MG63 (cell line): ENCODE results near the gene ZCCHC8. TPM values are rescaled to one million over a fixed set of nuclear protein-coding genes. Genes with fewer than 3 reads are reported as not detected.
"Not testable (repeated sequence)": the region's sequence is repeated elsewhere in the genome, so short reads cannot be mapped to it uniquely, and the experiment has no call there.

Experiments
- DNase-seq: peaks from one replicate; pipeline ENCODE4 v3.0.0-alpha.2; 2020
- H3K27me3 ChIP-seq: fragments of 250-450 bp; sonication (Bioruptor Pico); 2 replicates; pipeline ENCODE4 v1.5.1; 2020; ENCODE audit warnings: mild to moderate bottlenecking, moderate library complexity
- H3K36me3 ChIP-seq: fragments of 250-450 bp; sonication (Bioruptor Pico); 2 replicates; pipeline ENCODE4 v1.5.1; 2020; ENCODE audit warnings: mild to moderate bottlenecking, moderate library complexity
- H3K4me3 ChIP-seq: fragments of 250-450 bp; sonication (Bioruptor Pico); 2 replicates; pipeline ENCODE4 v1.5.1; 2020; ENCODE audit warnings: mild to moderate bottlenecking, moderate library complexity
- H3K9me3 ChIP-seq: fragments of 250-450 bp; sonication (Bioruptor Pico); 2 replicates; pipeline ENCODE4 v1.5.1; 2020; ENCODE audit warnings: mild to moderate bottlenecking, moderate library complexity
- total RNA-seq: library from RNA; depleted of rRNA; stranded (reverse); fragments of >200 nt; shearing (Covaris generic); gene quantifications from 2 replicates; pipeline ENCODE4 v1.2.3, GENCODE V29; 2014; ENCODE audit warnings: low replicate concordance

Gene ZCCHC8
- total RNA-seq, 1 experiment from 2014 or later = 8.5 TPM

DNA sequence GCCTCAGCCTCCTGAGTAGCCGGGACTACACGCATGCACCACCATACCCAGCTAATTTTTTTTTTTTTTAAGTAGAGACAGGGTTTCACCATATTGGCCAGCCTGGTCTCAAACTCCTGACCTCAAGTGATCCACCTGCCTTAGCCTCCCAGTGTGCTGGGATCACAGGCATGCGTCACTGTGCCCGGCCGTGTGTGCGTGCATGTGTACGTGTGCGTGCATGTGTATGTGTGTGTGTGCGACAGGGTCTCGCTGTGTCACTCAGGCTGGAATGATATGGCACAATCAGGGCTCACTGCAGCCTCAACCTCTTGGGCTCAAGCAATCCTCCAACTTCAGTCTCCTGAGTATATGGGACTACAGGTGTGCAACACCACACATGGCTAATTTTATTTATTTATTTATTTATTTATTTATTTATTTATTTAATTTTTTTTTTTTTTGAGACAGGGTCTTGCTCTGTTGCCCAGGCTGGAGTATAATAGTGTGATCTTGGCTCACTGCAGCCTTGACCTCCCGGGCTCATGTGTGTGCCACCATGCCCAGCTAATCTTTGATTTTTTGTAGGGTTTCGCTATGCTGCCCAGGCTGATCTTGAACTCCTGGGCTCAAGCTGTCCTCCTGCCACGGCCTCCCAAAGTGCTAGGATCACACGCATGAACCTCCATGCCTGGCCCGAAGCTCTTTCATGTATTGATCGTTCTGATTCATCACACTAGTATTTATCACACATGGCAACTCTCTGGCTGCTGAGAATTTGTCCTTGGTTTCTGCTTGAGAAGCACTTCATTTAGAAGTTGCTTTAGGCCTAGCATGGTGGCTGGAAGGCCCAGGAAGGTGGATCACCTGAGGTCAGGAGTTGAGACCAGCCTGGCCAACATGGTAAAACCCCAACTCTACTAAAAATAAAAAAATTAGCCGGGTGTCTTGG is 42.4 kb downstream of the ZCCHC8 start:
- H3K27me3 ChIP-seq = no peaks in the 10 kb centered on the region
- DNase-seq = no peak

GRCh38 chr12:122457627-122458026 is 43.1 kb downstream of the ZCCHC8 start:
- DNase-seq = no peak
- no peaks in the 10 kb centered on the region for H3K27me3 ChIP-seq
- H3K9me3 ChIP-seq = no peaks in the 10 kb centered on the region
- H3K4me3 ChIP-seq = no peak overlapping the region
- no peaks in the 10 kb centered on the region for H3K36me3 ChIP-seq

More for the DNA sequence above, 42.4 kb downstream of the ZCCHC8 start:
- Histone ChIP-seq H3K4me3 (no peak overlapping the region), H3K9me3 (no peaks in the 10 kb centered on the region), H3K36me3 (no peaks in the 10 kb centered on the region)

DNA sequence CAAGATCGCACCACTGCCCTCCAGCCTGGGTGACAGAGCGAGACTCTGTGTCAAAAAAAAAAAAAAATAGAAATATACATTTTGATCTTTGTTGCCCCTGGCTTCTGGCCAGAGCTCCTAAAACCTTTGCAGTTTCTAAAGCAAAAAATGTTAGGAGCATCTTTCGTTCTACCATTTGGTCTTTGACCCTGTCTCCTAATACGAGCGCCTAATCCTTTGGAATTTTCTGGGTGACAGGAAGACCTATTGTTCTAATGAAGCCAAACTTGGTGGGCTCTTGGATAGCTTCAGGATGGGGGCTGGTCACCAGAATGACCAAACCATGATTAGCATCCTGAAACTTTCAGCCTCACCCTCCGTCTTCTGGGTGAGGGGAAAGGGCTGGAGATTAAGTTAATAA is 46.0 kb downstream of the ZCCHC8 start:
- no peaks in the 10 kb centered on the region for H3K36me3 ChIP-seq
- H3K4me3 ChIP-seq = no peak overlapping the region
- DNase-seq = no peak

DNA sequence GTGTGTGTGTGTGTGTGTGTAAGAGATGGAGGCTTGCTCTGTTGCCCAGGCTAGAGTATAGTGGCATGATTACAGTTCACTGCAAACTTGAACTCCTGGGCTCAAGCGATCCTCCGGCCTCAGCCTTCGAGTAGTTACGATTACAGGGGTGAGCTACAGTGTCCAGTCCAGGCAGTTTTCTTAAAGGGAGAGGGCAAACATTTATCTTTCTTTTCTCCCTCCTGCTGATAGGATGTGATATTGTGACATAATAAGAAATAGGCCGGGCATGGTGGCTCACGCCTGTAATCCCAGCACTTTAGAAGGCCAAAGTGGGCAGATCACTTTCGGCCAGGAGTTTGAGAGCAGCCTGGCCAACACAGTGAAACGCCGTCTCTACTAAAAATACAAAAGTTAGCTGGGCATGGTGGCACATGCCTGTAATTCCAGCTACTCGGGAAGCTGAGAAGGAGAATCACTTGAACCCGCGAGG is 46.4 kb downstream of the ZCCHC8 start:
- H3K9me3 ChIP-seq = no peaks in the 10 kb centered on the region
- no peaks in the 10 kb centered on the region for H3K36me3 ChIP-seq
- no peak overlapping the region for H3K4me3 ChIP-seq
- DNase-seq = no peak
- H3K27me3 ChIP-seq = no peaks in the 10 kb centered on the region

More for the DNA sequence above, 46.0 kb downstream of the ZCCHC8 start:
- H3K27me3 ChIP-seq = no peaks in the 10 kb centered on the region
- H3K9me3 ChIP-seq = no peaks in the 10 kb centered on the region

DNA sequence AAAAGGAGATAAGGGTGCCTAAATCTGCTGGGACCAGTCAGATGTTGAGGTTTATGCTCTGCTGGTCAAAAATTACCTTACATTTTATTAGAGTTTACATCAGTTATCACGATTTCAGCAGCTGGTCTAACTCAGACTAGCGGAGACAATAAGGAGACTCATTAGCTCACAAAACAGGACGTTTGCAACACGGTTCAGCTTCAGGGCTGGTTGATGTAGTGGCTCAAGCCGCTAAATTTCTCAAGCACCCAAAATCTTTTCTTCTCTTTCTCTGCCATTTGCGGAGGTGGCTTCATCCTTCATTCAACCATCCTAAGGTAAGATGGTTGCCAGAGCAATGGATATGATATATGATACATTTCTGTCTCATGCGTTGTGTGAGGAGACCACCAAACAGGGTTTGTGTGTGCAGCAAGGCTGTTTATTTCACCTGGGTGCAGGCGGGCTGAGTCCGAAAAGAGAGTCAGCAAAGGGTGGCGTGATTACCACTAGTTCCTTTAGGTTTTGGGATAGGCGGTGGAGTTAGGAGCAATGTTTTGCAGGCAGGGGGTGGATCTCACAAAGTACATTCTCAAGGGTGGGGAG is 47.9 kb downstream of the ZCCHC8 start:
- Histone ChIP-seq H3K36me3 (no peaks in the 10 kb centered on the region), H3K4me3 (no peak overlapping the region), H3K27me3 (no peaks in the 10 kb centered on the region), H3K9me3 (no peaks in the 10 kb centered on the region)
- no peak for DNase-seq

DNA sequence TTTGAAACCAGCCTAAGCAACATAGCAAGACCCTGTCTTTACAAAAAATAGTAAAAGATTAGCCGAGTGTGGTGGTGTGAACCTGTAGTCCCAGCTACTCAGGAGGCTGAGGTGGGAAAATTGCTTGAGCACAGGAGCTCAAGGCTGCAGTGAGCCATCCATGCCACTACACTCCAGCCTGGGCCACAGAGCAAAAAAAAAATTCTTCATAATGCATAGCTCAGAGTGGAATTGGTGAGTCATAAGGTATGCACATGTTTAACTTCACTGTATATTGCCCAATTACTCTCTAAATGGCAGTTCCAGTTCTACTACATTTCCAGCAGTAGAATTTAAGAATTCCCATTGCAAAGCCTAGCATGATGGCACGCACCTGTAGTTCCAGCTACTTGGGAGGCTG is 51.4 kb downstream of the ZCCHC8 start:
- Histone ChIP-seq H3K27me3 (no peaks in the 10 kb centered on the region), H3K9me3 (no peaks in the 10 kb centered on the region), H3K4me3 (no peak overlapping the region), H3K36me3 (no peaks in the 10 kb centered on the region)
- DNase-seq = peak; percentile 46

DNA sequence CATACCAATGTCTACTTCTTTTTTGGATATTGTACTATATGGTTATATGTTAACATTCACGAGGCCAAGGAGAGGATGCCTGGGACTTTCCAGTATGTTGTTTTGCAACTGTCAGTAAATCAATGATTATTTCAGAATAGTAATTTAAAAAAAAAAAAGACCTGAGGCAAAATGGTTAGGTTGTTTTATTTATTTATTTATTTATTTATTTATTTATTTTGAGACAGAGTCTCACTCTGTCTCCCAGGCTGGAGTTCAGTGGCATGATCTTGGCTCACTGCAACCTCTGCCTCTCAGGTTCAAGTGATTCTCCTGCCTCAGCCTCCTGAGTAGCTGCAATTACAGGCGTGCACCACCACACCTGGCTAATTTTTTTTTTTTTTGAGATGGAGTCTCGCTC is 52.9 kb downstream of the ZCCHC8 start:
- not testable (repeated sequence) for H3K9me3 ChIP-seq, H3K27me3 ChIP-seq, H3K4me3 ChIP-seq, DNase-seq, H3K36me3 ChIP-seq

GRCh38 chr12:122446390-122446789 is 54.3 kb downstream of the ZCCHC8 start:
- not testable (repeated sequence) for H3K27me3 ChIP-seq

DNA sequence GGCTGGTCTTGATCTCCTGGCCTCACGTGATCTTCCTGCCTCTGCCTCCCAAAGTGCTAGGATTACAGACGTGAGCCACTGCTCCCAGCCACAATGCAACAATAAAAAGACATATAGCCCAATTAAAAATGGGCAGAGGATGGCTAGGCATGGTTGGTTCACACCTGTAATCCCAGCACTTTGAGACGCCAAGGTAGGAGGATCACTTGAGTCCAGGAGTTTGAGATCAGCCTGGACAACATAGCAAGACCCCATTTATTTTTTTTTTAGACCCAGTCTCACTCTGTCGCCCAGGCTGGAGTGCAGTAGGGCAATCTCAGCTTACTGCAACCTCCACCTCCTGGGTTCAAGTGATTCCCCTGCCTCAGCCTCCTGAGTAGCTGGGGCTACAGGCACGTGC is 56.7 kb downstream of the ZCCHC8 start:
- not testable (repeated sequence) for H3K27me3 ChIP-seq

More at GRCh38 chr12:122446390-122446789, 54.3 kb downstream of the ZCCHC8 start:
- H3K4me3 ChIP-seq, DNase-seq, H3K9me3 ChIP-seq, H3K36me3 ChIP-seq: not testable (repeated sequence)

DNA sequence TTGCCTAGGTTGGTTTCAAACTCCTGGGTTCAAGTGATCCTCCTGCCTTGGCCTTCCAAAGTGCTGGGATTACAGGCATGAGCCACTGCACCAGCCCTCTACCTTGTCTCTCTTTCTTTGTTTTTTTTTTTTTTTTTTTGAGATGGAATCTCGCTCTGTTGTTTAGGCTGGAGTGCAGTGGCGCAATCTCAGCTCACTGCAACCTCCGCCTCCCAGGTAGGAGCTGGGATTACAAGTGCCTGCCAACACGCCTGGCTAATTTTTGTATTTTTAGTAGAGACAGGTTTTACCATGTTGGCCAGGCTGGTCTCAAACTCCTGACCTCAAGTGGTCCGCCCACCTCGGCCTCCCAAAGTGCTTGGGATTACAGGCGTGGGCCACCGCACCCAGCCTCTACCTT is 61.9 kb downstream of the ZCCHC8 start:
- H3K27me3 ChIP-seq, H3K9me3 ChIP-seq, H3K4me3 ChIP-seq, DNase-seq, H3K36me3 ChIP-seq: not testable (repeated sequence)

More for the DNA sequence above, 56.7 kb downstream of the ZCCHC8 start:
- not testable (repeated sequence) for H3K9me3 ChIP-seq, H3K36me3 ChIP-seq, H3K4me3 ChIP-seq, DNase-seq

DNA sequence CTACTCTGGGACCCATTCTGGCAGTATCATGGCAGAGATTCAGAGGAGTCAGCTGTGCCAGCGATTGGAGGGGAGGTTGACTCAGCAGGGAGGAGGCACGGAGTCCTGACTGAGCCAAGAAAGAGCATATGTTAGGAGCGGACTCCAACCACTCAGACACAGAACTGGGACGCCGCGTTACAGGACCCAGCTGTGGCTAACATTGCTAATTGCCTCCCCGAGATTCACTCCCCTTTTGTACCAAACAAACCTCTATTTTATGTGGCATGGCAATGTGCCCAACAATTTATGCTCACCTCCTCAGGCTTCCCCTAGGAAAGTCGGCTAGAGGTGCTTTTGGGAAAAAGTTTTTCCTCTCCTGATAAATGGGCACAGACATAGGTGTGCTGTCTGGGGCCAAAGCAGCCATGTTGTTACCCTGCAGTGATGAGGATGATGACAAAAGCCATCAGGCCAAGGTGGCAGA is 63.0 kb downstream of the ZCCHC8 start:
- Histone ChIP-seq H3K36me3 (no peaks in the 10 kb centered on the region), H3K4me3 (no peak overlapping the region), H3K9me3 (no peaks in the 10 kb centered on the region), H3K27me3 (no peaks in the 10 kb centered on the region)
- DNase-seq = peak; percentile 93

DNA sequence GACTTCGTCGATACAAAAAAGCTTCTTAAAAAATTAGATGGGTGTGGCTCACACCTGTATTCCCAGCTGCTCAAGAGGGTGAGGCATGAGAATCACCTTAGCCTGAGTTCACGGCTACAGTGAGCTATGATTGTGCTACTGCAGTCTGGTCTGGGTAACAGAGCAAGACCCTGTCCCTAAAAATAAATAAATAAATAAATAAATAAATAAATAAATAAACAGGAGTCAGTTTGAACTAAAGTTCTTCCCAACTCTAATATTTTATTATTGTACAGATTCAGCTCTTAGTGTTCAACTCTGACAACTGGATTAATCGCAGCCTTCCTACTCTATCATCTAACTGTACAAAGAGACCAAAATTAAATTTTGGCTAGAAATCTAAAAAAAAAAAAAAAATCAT is 65.5 kb downstream of the ZCCHC8 start:
- no peaks in the 10 kb centered on the region for H3K27me3 ChIP-seq
- DNase-seq = no peak
- H3K4me3 ChIP-seq = no peak overlapping the region
- H3K36me3 ChIP-seq = no peaks in the 10 kb centered on the region
- no peaks in the 10 kb centered on the region for H3K9me3 ChIP-seq

- not testable (repeated sequence) for H3K9me3 ChIP-seq, DNase-seq, H3K27me3 ChIP-seq, H3K4me3 ChIP-seq, H3K36me3 ChIP-seq
Measured at GRCh38 chr12:122429043-122429442, 71.7 kb downstream of the ZCCHC8 start.

DNA sequence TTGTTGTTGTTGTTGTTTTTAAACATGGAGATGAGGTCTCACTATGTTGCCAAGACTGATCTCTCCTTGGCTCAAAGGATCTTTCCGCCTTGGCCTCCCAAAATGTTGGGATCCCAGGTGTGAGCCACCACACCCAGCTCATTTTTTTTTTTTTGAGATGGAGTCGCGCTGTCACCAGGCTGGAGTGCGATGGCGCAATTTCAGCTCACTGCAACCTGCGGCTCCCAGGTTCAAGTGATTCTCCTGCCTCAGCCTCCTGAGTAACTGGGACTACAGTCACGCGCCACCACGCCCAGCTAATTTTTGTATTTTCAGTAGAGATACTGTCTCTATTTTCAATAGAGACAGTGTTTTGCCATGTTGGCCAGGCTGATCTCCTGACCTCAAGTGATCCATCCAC is 73.3 kb downstream of the ZCCHC8 start:
- no peak for DNase-seq
- Histone ChIP-seq H3K9me3 (no peaks in the 10 kb centered on the region), H3K27me3 (no peaks in the 10 kb centered on the region), H3K36me3 (no peaks in the 10 kb centered on the region), H3K4me3 (no peak overlapping the region)

- Histone ChIP-seq H3K4me3 (peak overlapping the region; percentile 57), H3K36me3 (peaks cover 15% of the 10 kb centered on the region), H3K9me3 (no peaks in the 10 kb centered on the region), H3K27me3 (no peaks in the 10 kb centered on the region)
- peak; percentile 24 for DNase-seq
Measured at GRCh38 chr12:122423258-122424165, 77.2 kb downstream of the ZCCHC8 start.

DNA sequence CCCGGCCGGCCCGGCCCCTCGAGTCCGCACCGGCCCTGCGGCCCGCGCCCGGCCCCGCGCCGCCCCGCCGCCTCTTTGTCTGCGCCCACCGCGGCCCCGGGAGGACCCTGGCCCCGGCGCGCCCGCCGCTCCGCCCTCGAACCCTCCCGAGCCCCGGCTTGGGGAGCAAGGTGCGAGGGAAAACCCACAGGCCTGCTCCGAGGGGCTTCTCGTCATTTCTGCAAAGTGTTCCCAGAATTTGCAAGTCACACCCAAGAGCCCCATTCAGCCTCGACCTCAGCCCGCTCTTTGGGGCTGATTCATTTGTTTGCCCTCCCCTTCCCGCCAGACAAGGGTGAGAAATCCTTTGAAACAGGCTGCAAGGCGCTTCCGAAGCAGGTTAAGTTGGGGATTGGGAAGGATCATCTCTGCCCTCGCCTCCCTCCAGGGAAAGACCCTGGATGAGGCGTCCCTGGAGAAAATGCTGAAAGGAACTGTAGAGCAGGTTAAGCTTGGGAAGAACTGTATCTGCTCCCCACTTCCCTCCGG is 77.9 kb downstream of the ZCCHC8 start:
- Histone ChIP-seq H3K4me3 (peak overlapping the region; percentile 57), H3K36me3 (peaks cover 15% of the 10 kb centered on the region), H3K9me3 (no peaks in the 10 kb centered on the region), H3K27me3 (no peaks in the 10 kb centered on the region)
- DNase-seq = peak; percentile 61
